Panc1 (cell line): ENCODE data around the gene HOPX.

Experiments
- CTCF ChIP-seq: fragments of 450-650 bp; IDR thresholded peaks from 2 replicates; pipeline ENCODE4 v1.5.1; 2017; ENCODE audit warnings: mild to moderate bottlenecking
- POLR2AphosphoS5 ChIP-seq: IDR thresholded peaks from 2 replicates; pipeline ENCODE4 v1.6.1; 2012; ENCODE audit warnings: mild to moderate bottlenecking, low read depth, low read length, moderate library complexity
- SIN3A ChIP-seq: IDR thresholded peaks from 2 replicates; pipeline ENCODE4 v1.6.1; 2012; ENCODE audit warnings: low read depth, mild to moderate bottlenecking, low read length, moderate library complexity, borderline replicate concordance; ENCODE audit not compliant: insufficient read depth
- TCF7L2 ChIP-seq: IDR thresholded peaks from 2 replicates; pipeline ENCODE4 v1.6.1; 2011; ENCODE audit warnings: mild to moderate bottlenecking, low read depth, low read length, inconsistent platforms
- TF ChIP-seq, protein P1 (sequence below), 2 experiments: IDR thresholded peaks; 2 replicates each; pipeline ENCODE4 v1.6.1; 2011 to 2012; ENCODE audit warnings: low read depth in 2 of 2, control low read depth in 1 of 2, low read length in 1 of 2, mild to moderate bottlenecking in 1 of 2, moderate library complexity in 1 of 2; ENCODE audit not compliant: insufficient read depth in 1 of 2

DNA sequence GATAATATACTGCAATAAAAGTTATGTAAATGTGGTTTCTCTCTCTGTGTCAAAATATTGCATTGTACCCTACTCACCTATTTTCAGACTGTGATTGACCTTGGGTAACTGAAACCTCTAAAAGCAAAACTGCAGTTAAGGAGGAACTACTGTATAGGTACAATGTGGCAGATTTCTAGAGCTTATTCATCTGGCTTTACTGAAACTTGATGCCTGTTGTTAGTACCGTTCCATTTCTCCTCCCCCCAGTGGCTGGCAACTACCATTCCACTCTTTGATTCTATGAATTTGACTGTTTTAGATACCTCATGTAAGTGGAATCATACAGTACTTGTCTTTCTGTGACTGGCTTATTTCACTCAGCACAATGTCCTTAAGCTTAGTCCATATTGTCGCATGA is 61.9 kb downstream of the HOPX start:
- TF ChIP-seq CTCF (no peak), POLR2AphosphoS5 (no peak), SIN3A (no peak), TCF7L2 (no peak)
- TF ChIP-seq, protein P1, sequence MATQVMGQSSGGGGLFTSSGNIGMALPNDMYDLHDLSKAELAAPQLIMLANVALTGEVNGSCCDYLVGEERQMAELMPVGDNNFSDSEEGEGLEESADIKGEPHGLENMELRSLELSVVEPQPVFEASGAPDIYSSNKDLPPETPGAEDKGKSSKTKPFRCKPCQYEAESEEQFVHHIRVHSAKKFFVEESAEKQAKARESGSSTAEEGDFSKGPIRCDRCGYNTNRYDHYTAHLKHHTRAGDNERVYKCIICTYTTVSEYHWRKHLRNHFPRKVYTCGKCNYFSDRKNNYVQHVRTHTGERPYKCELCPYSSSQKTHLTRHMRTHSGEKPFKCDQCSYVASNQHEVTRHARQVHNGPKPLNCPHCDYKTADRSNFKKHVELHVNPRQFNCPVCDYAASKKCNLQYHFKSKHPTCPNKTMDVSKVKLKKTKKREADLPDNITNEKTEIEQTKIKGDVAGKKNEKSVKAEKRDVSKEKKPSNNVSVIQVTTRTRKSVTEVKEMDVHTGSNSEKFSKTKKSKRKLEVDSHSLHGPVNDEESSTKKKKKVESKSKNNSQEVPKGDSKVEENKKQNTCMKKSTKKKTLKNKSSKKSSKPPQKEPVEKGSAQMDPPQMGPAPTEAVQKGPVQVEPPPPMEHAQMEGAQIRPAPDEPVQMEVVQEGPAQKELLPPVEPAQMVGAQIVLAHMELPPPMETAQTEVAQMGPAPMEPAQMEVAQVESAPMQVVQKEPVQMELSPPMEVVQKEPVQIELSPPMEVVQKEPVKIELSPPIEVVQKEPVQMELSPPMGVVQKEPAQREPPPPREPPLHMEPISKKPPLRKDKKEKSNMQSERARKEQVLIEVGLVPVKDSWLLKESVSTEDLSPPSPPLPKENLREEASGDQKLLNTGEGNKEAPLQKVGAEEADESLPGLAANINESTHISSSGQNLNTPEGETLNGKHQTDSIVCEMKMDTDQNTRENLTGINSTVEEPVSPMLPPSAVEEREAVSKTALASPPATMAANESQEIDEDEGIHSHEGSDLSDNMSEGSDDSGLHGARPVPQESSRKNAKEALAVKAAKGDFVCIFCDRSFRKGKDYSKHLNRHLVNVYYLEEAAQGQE (IDR thresholded peaks at IDR 0.05; ENCODE audit: insufficient read depth in 1 of 2, low read depth in 2 of 2, low read length in 1 of 2) = no peak
